Eye (tissue), 1 donor: ENCODE measurements around the gene BMP4.

Experiments used
- DNase-seq: peaks from one replicate; pipeline ENCODE4 v3.0.0-alpha.2; 2015

Gene BMP4

DNA sequence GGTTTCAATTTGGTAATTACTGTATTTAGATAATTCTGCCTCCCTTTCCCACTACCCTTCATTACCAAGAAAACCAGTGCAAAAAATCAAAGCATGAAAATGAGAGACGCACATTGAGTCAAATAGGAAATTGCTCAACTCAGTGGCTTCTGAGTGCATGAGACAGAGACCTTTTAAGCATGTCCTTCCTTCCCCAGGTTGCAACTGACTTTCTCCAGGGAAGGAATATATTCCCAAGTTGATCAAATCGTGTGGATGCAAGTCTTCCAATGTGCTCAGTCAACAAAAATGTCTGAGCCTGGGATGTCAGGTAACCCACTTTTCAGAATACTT, 12.9 kb downstream of the BMP4 start:
- no peak for DNase-seq

DNA sequence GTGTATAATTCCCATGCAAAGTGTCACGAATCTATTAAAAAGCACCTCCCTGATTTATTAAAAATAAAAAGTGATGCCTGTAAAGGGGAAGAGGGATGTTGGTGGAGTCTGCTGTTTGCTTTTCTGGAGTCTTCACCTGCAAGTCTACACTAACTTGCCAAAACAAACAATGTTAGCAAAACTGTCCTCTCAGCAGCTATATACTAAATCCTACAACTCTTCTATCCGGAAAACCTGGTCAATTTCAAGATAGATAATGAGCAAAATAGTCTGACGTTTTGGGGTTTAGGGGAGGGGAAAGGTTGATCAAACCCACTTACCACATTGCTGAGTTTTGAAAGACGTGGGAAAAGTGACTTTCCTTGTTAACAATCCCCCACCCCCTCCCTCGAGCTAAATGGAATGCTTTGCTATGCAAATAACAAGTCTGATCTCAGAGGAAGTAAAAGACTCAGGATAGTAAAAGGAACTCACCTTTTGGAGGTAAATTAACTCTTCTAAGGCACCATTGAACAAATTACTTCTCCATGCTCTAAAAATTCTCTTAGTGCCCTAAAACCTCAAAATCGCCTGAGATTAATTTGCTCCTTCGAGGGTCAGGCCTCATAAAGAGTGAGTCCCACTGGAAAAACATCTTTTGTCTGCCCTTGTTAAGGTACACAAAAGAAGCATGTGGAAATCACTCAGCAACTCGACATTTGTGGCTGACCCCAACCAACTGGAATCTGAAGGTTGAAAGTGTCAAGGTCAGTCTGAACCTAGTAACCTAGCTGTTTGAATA, 13.5 kb downstream of the BMP4 start:
- DNase-seq, result no peak

DNA sequence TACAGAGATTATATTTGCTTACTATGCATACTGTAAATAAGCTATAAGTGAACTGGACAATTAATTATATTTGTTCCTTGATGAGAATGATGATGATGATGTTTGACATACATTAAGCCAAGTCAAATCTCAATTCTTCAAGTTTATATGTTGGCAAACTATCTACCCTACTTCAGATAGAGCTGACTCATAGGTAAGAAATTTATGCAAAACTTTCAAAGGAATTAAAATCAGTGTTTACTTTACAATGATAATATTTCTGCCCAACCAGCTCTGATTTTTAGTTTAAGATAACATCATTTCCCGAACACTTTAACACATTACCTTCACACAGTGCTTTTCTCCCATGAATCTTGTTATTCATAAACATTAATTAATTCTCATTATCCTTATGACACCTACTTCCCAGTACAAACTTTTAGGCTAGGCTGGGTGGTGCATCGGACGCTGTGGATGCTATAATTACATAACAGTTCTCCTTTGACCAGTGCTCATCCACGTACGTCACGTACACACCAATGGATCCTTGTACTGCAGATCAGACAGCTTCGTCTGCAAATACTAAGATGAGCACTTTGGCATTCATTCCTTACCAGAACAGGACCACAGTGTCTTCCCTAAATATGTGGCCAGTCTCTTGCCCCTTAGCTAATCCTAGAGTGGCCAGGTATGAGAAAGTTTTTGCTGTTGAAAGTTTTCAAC, 18.3 kb downstream of the BMP4 start:
- DNase-seq, result no peak

DNA sequence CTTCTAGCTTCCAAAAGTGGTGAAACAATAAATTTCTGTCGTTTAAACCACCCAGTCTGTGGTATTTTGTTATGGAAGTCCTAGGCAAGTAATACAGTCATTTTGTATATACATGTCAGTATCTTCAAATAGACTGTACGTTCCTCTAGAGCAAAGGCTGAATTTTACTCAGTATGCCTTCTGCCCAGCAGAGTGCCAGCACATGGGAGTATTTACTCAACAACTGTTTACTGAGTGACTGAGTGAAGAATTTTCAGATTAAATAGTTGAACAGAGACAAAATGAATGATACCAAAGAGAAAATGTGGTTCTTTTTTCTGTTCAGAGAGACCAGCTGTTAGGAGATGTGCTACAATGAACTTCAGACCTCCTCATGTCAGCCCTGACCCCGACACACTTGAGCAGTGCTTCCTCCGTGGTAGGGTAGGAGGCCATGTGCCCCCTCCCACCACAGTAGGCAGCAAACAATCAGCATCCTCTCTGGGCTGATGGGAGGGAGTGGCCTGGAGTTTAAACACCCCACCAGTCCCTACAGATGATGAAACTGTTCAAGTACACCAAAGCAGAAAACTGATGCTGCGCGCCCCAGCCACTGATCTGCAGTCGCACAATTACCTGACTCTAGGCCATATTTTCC, 21.7 kb downstream of the BMP4 start:
- no peak for DNase-seq

DNA sequence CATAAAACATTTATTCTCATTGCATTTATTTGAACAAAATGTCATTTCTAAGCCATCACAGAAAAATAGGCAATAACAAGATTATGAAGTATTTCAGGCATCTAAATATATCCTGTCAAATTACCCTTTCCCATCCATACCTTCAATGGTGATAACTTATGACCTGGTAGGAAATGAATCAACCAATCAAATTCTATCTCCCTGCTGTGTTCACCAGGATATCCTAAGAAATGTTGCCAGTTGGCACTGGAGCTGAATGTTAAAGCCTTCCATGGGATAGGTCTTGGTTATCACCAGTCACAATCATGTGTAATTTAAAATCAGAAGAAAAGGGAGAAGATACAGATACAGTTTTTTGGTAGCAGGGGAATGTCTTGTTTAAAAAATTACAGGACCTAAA, 23.7 kb downstream of the BMP4 start:
- no peak for DNase-seq

DNA sequence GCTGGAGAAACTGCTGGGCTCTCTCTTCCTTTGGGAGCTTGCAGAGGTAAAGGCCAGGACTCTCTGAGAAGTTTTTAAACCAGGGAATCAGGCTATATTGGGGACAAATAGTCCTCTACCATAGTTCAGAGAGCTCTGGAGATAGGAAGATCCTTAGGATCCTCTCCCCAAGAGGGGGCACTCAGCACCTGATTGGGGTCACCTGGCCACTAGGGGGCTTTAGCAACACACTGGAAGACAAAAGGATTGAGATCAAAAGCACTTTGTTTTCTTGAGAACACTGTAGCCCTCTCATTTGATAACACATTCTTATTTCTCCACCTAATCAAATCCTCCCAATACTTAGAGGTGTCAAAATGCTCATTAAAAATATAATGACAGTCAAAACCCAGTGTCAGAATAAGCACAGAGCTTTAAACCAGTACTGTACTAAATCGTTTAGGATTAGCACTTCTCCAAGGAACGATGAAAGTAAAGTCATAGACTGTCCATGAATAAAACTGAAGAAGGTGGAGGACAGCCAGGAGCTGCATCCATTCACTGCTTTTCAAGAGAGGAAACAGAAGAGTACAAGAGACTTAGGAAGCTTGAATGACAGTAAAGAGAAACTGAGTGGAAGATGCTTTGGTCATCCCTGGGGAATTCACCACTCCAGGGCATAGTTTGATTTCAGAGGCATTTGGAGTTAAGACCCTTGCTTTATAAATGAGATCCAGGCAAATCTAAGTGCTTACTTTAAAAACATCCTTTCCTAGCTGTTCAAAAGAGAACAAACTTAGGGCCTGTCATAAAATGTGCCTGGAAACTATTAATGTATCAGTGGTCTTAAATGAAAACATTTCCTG, 26.5 kb downstream of the BMP4 start:
- DNase-seq, result no peak

DNA sequence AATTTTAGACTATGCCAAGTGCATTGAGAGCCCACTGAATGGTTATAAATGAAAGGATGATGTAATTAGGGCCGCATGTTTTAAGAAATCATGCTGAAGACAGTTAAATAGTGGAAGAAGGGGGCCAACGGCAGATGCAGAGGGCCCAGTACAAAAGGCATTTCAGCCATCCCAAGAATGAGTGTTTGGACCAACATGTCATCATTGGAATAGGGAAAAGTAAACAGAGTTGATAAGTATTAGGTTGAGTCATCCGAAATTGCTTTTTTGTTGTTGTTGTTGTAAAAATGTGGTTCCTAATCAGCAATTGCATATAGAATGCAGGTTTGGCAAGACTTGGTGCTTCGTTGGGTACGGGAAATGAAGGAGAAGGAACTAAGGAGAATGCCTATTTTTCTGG, 29.5 kb downstream of the BMP4 start:
- DNase-seq, result no peak

DNA sequence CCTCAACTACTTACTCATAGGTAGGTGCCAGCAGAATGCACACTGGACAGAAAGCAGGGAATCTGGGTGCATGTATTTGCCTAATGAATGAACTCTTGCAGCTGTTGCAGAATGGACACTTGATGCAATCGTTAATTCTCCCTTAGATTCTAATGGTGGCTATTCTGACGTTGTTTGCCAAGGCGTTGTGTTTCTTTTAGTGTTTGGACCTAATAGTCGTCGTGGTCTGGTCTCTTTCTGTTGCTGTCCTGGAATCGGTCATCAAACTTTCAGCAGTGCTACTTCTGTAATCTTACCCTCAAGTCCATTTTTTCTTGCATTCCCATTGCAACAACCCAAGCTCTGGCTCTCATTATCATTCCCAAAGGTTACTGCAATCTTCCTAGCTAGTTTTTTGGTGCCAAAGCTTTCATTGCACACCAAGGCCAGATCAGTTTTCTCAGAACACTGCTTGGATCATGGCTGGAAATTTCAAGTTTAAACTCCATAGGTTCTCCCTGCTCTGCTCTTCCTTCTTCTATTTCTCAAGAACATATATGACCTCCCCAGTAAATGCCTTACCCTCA, 31.3 kb downstream of the BMP4 start:
- no peak for DNase-seq

DNA sequence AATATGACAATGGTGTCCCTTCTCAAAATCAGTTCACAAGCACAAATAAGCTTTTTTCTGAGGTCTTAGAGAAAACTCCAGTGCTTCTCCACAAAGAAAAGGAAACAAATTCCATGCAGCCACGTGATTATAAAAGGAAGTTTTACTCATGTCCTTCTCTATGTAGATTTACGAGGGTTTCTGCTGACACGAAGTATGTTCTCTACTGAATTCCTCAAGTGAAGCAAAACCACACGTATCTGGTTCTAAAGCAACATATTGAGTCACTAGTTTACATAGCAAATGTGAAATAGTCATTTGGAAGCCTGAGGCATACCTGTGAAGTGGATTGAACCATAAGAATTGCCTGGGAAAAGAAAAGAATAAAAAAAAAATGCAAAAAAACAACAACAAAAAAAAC, 31.9 kb downstream of the BMP4 start:
- peak; percentile 15 for DNase-seq

DNA sequence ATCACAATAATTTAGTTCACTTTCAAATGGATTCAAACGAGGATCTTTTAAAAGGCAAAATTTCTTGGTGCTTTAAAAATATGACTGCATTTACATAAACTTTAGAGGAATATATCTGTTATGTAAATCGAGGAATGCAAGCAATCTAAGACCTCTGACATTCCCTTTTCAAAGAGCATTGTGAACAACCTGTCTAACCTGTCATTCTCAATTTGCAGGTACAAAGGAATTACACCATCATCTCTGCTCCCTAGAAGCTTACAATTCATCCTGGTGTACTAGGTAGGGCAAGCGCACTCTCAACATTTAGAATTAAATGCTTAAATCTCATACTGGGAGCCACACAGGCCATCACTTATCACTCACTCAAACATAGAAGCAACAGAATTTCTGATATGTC, 35.6 kb downstream of the BMP4 start:
- no peak for DNase-seq

DNA sequence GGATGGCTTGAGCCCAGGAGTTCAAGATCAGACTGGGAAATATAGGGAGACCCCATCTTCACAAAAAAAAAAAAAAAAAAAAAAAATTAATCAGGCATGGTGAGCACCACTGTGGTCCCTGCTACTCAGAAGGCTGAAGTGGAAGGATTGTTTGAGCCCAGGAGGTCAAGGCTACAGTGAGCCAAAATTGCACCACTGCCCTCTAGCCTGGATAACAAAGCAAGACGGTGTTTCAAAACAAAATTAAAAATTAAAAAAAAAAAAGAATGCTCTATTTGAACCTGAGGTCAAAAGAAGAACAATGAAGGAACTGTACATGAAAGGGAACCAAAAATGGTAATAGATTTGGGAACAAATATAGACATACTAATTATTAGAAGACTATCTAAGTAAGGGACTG, 40.4 kb downstream of the BMP4 start:
- DNase-seq, result no peak

DNA sequence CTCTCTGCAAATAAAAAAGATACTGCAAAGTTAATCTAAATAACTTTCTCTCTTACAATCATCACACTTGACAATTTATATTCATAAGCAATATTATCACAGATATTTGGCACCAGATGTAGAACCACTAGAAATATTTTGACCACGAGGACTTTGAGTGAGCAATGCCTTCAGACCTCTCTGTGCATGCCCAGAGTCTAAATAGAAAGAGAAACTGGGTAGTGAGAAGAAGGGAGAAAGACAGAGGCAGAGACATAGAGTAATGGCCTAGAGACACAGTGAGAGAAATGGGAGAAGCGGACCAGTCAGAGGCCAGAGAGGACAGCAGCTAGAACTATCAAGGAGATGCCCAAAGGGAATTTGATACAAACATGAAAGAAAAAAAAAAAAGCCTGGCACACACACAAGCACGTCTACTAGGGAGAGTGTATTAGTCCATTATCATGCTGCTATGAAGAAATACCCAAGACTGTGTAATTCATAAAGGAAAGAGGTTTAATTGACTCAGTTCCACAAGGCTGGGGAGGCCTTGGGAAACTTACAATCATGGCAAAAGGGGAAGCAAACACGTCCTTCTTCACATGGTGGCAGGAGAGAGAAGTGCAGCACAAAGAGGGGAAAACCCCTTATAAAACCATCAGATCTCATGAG, 41.1 kb downstream of the BMP4 start:
- DNase-seq, result no peak

DNA sequence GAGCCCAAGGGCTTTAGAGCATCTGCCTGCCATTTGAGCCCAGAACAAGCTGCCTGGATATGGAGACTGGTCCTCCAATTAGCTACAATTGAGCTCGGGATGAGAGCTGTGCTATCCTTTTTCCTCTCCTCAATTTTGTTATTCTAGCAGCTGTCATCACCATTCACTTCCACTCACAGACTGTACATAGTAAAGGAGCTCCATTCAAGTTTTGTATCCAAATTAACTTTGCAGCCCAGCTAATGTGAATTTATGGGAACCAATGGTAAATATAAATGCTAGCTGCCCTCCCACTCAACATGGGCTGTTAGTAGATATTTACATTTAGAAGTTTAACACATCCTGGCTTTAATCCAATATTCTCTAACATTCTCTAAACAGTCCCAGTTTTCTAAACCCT, 44.6 kb downstream of the BMP4 start:
- DNase-seq, result peak; percentile 8

DNA sequence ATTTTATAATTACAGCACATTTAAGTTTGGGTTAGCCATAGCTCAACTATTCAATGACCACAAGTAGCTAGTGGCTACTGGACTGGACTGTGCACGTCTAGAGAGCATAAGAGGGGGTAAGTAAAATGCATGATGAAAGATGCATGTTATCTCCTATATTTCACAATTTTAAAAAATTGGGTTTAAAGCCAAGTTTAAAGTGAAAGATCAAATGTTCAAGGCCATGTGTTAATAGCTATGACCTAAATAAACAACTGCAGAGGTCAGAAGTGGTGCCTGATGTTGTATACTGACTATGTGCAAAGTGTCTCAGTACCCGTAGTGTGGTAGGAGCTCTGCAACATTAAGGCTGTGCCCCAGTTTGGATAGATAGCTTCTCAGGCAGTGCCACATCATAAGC, 48.2 kb downstream of the BMP4 start:
- no peak for DNase-seq

DNA sequence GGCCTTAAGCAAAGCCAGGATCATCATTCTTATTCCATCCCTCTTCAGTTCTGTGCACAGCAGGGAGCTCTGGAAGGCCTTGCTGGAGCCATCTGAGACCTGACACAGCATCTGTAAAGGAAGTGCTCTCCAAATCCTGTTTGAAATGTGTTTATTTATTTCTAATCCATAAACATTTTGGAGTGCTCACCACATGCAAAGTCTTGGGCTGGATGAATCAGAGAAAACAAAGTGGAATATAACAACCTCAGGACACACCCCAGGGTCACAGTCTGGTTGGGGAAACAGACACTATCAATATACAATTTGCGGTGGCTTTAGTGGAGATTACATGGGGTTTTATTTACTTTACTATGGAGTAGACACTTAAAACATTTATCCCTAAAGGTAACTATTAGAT, 54.3 kb downstream of the BMP4 start:
- DNase-seq, result no peak

DNA sequence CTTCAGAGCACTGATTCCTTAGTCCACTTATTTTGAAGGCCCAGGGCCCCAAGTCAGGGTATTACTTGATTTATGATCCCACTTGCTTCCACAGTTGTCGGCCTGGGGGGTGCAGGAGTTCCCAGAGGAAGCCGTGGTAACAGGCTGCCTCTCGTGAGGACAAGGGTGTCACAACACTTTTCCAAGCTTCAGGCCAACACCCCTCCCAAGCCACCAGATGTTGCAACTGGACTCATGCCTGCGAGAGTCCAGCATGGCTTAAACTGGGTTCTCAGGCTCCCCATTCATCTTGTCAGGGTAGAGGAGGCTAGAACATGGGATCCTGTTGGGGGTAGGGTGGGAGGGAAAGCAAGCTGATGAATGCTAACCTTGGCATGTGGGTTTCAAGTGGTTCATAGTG, 56.1 kb downstream of the BMP4 start:
- no peak for DNase-seq
